Stimulated activated effector memory CD8-positive, alpha-beta T cell treated with anti-CD3 and anti-CD28 coated beads, Interleukin-12 subunit alpha, Interleukin-12 subunit beta, amount 100 ng/mL, for 72 hours (primary cell): ENCODE data around the gene AQP2.

Experiments used
- ATAC-seq: fragments of 150-1000 bp; cut with Tn5 transposase; 2 replicates; pipeline ENCODE4 v1.10.0; 2021
- DNase-seq, 2 donors: peaks; one replicate each; pipeline ENCODE4 v3.0.0; 2021 to 2022; ENCODE audit warnings: low spot score in 2 of 2
- H3K27ac Mint-ChIP-seq: one replicate; pipeline ENCODE4 v1.8.0; 2022; ENCODE audit warnings: mild to moderate bottlenecking, mixed read lengths
- H3K36me3 Mint-ChIP-seq: one replicate; pipeline ENCODE4 v1.8.0; 2022; ENCODE audit warnings: mild to moderate bottlenecking, mixed read lengths
- H3K4me1 Mint-ChIP-seq: one replicate; pipeline ENCODE4 v1.8.0; 2022; ENCODE audit warnings: mixed read lengths
- H3K4me3 Mint-ChIP-seq: one replicate; pipeline ENCODE4 v1.8.0; 2022; ENCODE audit warnings: mild to moderate bottlenecking, mixed read lengths
- H3K9me3 Mint-ChIP-seq: one replicate; pipeline ENCODE4 v1.8.0; 2022; ENCODE audit warnings: mixed read lengths

AQP2 gene

GRCh38 chr12:49912345-49913255 lies 37.9 kb upstream of the AQP2 start:
- DNase-seq, result no peak
- H3K4me1 Mint-ChIP-seq, result peaks cover 6% of the 10 kb centered on the region
- no peak for ATAC-seq
- H3K9me3 Mint-ChIP-seq, result no peaks in the 10 kb centered on the region
- no peak overlapping the region for H3K4me3 Mint-ChIP-seq
- no peaks in the 10 kb centered on the region for H3K36me3 Mint-ChIP-seq
- H3K27ac Mint-ChIP-seq, result peak overlapping the region; percentile 2

- Mint-ChIP-seq H3K4me1 (no peaks in the 10 kb centered on the region), H3K36me3 (no peaks in the 10 kb centered on the region), H3K9me3 (no peaks in the 10 kb centered on the region), H3K4me3 (no peak overlapping the region), H3K27ac (no peak overlapping the region)
- ATAC-seq (no peak), DNase-seq (no peak)
These were observed 34.2 kb upstream of the AQP2 start for GRCh38 chr12:49916129-49916919.

- Mint-ChIP-seq H3K4me3 (no peak overlapping the region), H3K9me3 (no peaks in the 10 kb centered on the region), H3K27ac (no peak overlapping the region), H3K4me1 (peaks cover 6% of the 10 kb centered on the region), H3K36me3 (no peaks in the 10 kb centered on the region)
- ATAC-seq (no peak), DNase-seq (no peak)
These were observed 33.3 kb upstream of the AQP2 start for GRCh38 chr12:49917166-49917787.

- peak; percentile 21 for ATAC-seq
These were observed 32.8 kb upstream of the AQP2 start for GRCh38 chr12:49917788-49918173.

GRCh38 chr12:49920241-49920914 lies 30.2 kb upstream of the AQP2 start:
- no peak overlapping the region for H3K27ac Mint-ChIP-seq
- H3K4me1 Mint-ChIP-seq, result peaks cover 8% of the 10 kb centered on the region
- no peaks in the 10 kb centered on the region for H3K36me3 Mint-ChIP-seq
- H3K4me3 Mint-ChIP-seq, result no peak overlapping the region
- H3K9me3 Mint-ChIP-seq, result no peaks in the 10 kb centered on the region
- ATAC-seq (no peak), DNase-seq (no peak)

More at GRCh38 chr12:49917788-49918173, 32.8 kb upstream of the AQP2 start:
- no peaks in the 10 kb centered on the region for H3K36me3 Mint-ChIP-seq
- H3K9me3 Mint-ChIP-seq, result no peaks in the 10 kb centered on the region
- H3K27ac Mint-ChIP-seq, result no peak overlapping the region
- no peak for DNase-seq
- H3K4me1 Mint-ChIP-seq, result peaks cover 8% of the 10 kb centered on the region
- H3K4me3 Mint-ChIP-seq, result no peak overlapping the region

GRCh38 chr12:49920915-49921286 lies 29.6 kb upstream of the AQP2 start:
- no peak for DNase-seq
- Mint-ChIP-seq H3K4me1 (peaks cover 8% of the 10 kb centered on the region), H3K36me3 (no peaks in the 10 kb centered on the region), H3K9me3 (no peaks in the 10 kb centered on the region), H3K4me3 (no peak overlapping the region), H3K27ac (peak overlapping the region; percentile 19)
- ATAC-seq, result no peak

- H3K4me1 Mint-ChIP-seq, result peaks cover 8% of the 10 kb centered on the region
- no peaks in the 10 kb centered on the region for H3K9me3 Mint-ChIP-seq
- no peak overlapping the region for H3K4me3 Mint-ChIP-seq
- H3K27ac Mint-ChIP-seq, result peak overlapping the region; percentile 19
- ATAC-seq (no peak), DNase-seq (no peak)
- no peaks in the 10 kb centered on the region for H3K36me3 Mint-ChIP-seq
These were observed 29.2 kb upstream of the AQP2 start for GRCh38 chr12:49921299-49921698.

- Mint-ChIP-seq H3K36me3 (no peaks in the 10 kb centered on the region), H3K4me1 (peaks cover 8% of the 10 kb centered on the region), H3K4me3 (no peak overlapping the region), H3K9me3 (no peaks in the 10 kb centered on the region), H3K27ac (no peak overlapping the region)
- ATAC-seq (no peak), DNase-seq (no peak)
These were observed 28.6 kb upstream of the AQP2 start for GRCh38 chr12:49921936-49922335.

GRCh38 chr12:49922349-49923034 lies 28.0 kb upstream of the AQP2 start:
- ATAC-seq (peak; percentile 15), DNase-seq (no peak)
- Mint-ChIP-seq H3K27ac (no peak overlapping the region), H3K36me3 (no peaks in the 10 kb centered on the region), H3K4me1 (peaks cover 8% of the 10 kb centered on the region), H3K9me3 (no peaks in the 10 kb centered on the region), H3K4me3 (no peak overlapping the region)

GRCh38 chr12:49923035-49923644 lies 27.4 kb upstream of the AQP2 start:
- ATAC-seq (no peak), DNase-seq (no peak)
- H3K36me3 Mint-ChIP-seq, result no peaks in the 10 kb centered on the region
- no peaks in the 10 kb centered on the region for H3K9me3 Mint-ChIP-seq
- H3K27ac Mint-ChIP-seq, result no peak overlapping the region
- H3K4me3 Mint-ChIP-seq, result no peak overlapping the region
- peaks cover 8% of the 10 kb centered on the region for H3K4me1 Mint-ChIP-seq

GRCh38 chr12:49923880-49924556 lies 26.5 kb upstream of the AQP2 start:
- Mint-ChIP-seq H3K36me3 (no peaks in the 10 kb centered on the region), H3K4me1 (peaks cover 8% of the 10 kb centered on the region), H3K27ac (no peak overlapping the region), H3K4me3 (no peak overlapping the region), H3K9me3 (no peaks in the 10 kb centered on the region)
- ATAC-seq (no peak), DNase-seq (no peak)

GRCh38 chr12:49924628-49925246 lies 25.8 kb upstream of the AQP2 start:
- H3K36me3 Mint-ChIP-seq, result no peaks in the 10 kb centered on the region
- peaks cover 8% of the 10 kb centered on the region for H3K4me1 Mint-ChIP-seq
- no peak overlapping the region for H3K27ac Mint-ChIP-seq
- ATAC-seq (no peak), DNase-seq (no peak)
- no peaks in the 10 kb centered on the region for H3K9me3 Mint-ChIP-seq
- H3K4me3 Mint-ChIP-seq, result no peak overlapping the region

GRCh38 chr12:49925433-49926204 lies 24.9 kb upstream of the AQP2 start:
- ATAC-seq, result no peak
- H3K4me3 Mint-ChIP-seq, result no peak overlapping the region
- no peaks in the 10 kb centered on the region for H3K9me3 Mint-ChIP-seq
- H3K27ac Mint-ChIP-seq, result no peak overlapping the region
- H3K4me1 Mint-ChIP-seq, result peaks cover 8% of the 10 kb centered on the region
- H3K36me3 Mint-ChIP-seq, result no peaks in the 10 kb centered on the region
- DNase-seq, result no peak
